ENCODE measurements around the gene HNRNPUL1.
"Not testable (repeated sequence)": the region's sequence is repeated elsewhere in the genome, so short reads cannot be mapped to it uniquely, and the experiment has no call there.

HNRNPUL1 gene

DNA sequence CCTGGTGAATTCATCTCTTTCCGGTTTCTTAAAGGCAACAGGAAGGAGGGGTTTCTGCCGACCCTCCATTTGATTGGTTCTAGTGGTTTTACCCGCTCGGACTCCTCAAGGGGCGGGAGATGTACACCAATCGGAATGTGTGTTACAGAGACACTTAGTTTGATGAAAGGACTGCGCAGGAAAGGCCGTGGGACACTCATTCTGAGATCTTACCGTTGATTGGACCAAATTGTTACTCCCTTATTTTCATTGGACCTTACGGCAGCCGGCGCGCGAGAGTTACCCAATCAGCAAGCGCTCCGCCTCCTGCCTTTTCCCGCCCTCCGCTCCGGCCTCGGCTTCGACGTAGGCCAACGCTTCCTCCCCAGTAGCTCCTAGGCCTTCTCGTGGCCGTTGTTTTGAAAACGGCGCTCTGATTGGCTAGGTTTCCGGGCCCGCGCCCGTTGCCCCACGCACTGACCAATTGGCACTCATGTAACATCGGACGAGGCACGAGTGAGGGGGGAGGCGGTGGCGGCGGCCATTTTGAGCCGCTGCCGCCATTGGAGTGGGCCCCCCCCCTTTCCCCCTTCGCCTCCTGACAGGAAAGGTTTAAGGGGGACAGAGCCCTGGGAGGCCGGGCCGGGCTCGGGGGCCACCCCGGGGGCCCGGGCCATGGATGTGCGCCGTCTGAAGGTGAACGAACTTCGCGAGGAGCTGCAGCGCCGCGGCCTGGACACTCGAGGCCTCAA is at the start of gene HNRNPUL1:
TSS of gene HNRNPUL1 (plus strand) at position 523 of the 731 bp plus-strand sequence. CDS start at position 655, 132 bp downstream.
- peak; percentile 100 for DNase-seq

DNA sequence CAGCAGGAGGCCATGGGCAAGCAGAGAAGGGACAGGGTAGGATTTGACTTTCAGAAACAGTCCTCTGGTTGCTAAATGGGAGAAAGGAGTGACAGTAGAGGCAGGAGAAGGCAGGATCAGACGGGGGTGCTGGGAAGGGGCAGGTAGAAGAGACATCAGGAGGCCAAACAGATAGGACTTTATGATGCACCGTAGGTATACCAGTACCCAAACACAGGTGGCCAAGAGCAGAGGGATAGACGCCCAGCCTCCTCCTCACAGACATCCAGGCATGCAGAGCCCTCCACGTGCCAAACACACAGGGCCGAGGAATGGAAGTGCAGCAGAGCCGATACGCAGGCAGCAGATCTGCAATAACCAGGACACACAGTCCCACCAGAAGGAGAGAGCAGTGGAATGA is 46.4 kb upstream of the HNRNPUL1 start:
- no peak for DNase-seq

DNA sequence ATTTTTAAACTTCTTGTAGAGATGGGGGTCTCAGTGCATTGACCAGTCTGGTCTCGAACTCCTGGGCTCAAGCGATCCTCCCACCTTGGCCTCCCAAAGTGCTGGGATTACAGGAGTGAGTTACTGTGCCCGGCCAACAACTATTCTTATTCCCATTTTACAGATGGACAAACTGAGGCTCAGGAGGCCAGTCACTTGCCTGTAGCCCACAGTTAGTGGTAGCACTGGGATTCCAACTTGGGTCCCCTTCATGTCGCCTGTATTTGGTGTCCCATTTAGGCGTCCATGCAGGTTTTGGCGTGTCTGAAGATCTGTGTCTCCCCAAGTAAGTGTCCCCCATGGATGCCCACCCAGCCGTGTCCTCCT is 45.9 kb upstream of the HNRNPUL1 start:
- no peak for DNase-seq

DNA sequence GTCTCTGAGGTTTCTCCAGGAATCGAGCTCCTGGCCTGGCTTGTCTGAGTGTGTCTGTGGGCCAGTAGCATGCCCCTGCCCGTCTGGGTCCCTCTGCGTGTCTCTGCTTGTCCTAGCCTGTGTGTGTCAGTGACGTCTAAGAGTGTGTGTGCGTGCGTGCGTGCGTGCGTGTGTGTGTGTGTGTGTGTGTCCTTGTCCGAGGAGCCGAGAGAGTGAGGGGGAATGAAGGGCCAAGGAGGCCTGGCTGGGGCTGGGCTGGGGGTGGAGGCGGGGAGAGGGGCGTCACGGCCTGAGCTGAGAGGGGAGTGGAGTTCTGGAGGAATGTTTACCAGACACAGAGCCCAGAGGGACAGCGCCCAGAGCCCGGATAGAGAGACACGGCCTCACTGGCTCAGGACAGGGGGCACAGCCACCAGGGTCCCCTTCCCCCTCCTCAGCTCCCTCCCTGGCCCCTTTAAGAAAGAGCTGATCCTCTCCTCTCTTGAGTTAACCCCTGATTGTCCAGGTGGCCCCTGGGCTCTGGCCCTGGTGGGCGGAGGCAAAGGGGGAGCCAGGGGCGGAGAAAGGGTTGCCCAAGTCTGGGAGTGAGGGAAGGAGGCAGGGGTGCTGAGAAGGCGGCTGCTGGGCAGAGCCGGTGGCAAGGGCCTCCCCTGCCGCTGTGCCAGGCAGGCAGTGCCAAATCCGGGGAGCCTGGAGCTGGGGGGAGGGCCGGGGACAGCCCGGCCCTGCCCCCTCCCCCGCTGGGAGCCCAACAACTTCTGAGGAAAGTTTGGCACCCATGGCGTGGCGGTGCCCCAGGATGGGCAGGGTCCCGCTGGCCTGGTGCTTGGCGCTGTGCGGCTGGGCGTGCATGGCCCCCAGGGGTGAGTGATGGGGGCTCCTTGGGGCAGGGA is 45.3 kb upstream of the HNRNPUL1 start, which contains the start of gene AXL:
TSS of gene AXL (plus strand) at position 609 of the 893 bp plus-strand sequence. CDS start at position 779, 170 bp downstream.
- DNase-seq, result no peak

DNA sequence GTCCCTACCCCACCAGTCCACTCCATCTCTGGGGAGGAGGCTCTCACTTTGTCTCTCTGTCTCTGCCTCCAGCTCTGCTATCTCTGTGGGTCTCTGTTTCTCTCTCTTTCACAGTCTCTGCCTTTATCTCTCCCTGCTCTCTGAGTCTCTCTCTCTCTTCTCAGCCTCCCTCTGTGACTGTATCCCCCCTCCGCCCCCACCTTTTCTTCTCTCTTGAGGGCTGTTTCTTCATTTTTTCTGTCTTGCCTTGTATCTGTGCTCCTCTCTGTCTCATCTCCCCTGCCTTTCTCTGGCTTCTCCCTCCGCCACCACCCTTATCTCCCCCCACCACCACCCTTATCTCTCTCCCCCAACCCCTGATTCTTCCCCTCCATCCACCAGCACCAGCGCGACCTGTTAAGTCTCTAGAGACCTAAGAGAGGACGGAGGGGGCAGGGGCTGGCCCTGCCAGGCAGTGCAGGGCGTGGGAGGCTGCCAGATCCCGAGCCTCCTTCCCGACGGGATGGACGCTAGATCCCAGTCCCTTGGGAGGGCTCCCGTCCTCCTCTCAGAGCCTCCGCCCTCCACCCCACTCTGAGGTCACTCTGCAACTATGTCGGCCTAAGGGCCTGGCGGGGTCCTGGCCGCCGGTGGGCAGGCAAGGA is 44.1 kb upstream of the HNRNPUL1 start:
- DNase-seq, result no peak

- DNase-seq, result no peak
These were observed 43.4 kb upstream of the HNRNPUL1 start for GRCh38 chr19:41220811-41221210.

- no peak for DNase-seq
These were observed 42.5 kb upstream of the HNRNPUL1 start for GRCh38 chr19:41221514-41222205.

DNA sequence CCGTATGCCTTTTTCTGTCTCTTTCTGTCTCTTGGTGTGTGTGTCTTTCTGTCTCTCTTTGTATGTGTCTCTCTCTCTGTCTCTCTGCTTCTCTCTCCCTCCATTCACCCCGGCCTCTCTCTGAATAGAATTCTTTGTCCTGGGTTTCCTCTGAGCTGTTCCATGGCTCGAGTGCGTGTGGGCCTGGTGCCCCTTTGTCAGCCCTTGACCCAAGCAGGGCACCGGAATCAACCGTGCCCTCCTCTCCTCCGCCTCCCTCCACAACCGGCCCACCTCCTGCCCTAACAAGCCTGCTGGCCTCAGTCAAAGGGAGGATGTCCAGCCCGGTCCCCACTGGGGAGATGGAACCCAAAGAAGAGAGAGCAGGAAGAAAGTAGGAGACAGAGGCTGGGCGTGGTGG is 41.9 kb upstream of the HNRNPUL1 start:
- DNase-seq, result no peak

GRCh38 chr19:41223431-41224234 is 40.5 kb upstream of the HNRNPUL1 start:
- DNase-seq, result no peak

- no peak for DNase-seq
These were observed 39.5 kb upstream of the HNRNPUL1 start for GRCh38 chr19:41224632-41225031.

DNA sequence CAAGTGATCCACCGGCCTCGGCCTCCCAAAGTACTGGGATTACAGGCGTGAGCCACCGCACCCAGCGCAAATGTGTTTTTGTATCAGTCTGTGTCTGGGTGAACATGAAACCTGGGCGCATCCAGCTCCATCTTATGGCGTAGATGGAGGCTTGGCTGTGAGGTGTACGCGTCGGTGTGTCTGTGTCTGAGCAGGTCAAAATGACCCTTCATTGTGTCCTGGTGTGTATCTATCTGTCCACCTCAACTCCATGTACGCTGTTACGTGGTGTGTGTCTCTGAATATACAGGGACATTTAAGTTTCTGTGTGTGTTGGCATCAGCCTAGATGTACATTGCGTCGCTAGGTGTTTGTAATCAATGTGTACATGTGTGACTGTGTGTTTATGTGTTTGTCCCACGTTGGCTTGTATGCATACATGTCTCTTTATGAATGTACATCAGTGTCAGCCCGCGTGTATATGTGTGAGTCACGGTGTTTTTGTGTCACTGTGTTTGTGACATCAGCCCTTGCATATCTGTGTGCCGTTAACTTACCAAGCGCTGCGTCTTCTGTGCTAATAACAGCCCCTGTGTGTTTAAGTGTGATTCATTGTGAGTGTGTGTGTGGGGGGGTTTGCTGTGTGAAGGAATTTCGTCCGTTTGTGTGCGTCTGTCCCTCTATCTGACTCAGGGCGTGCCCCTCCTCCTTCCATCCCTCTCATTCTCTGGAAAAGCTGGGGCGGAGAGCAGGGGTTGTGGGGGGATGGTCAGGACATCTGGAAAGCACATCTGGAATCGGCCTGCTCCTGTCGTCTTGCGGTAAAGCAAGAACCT is 38.7 kb upstream of the HNRNPUL1 start:
- no peak for DNase-seq

GRCh38 chr19:41226053-41226873 is 37.9 kb upstream of the HNRNPUL1 start:
- no peak for DNase-seq

DNA sequence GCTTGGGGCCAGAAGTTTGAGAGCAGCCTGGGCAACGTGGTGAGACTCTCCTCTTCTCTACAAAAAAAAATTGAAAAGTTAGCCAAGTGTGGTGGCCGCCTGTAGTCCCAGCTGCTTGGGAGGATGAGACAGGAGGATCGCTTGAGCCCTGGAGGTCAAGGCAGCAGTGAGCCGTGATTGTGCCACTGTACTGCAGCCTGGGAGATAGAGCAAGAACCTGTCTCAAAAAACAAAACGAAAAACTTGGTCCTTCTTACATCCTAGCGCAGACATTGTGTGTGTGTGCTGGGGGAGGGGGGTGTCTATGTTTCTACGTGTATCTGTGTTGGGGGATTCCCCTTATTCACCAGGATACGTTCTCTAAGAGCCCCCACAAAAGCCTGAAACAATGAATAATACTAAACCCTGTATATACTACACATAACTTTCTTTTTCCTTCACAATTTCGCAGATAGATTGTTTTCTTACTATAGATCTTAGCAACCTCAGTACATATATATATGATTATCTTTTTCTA is 37.2 kb upstream of the HNRNPUL1 start:
- no peak for DNase-seq

- no peak for DNase-seq
These were observed 35.7 kb upstream of the HNRNPUL1 start for GRCh38 chr19:41228486-41228885.

GRCh38 chr19:41229338-41229737 is 34.8 kb upstream of the HNRNPUL1 start:
- not testable (repeated sequence) for DNase-seq

DNA sequence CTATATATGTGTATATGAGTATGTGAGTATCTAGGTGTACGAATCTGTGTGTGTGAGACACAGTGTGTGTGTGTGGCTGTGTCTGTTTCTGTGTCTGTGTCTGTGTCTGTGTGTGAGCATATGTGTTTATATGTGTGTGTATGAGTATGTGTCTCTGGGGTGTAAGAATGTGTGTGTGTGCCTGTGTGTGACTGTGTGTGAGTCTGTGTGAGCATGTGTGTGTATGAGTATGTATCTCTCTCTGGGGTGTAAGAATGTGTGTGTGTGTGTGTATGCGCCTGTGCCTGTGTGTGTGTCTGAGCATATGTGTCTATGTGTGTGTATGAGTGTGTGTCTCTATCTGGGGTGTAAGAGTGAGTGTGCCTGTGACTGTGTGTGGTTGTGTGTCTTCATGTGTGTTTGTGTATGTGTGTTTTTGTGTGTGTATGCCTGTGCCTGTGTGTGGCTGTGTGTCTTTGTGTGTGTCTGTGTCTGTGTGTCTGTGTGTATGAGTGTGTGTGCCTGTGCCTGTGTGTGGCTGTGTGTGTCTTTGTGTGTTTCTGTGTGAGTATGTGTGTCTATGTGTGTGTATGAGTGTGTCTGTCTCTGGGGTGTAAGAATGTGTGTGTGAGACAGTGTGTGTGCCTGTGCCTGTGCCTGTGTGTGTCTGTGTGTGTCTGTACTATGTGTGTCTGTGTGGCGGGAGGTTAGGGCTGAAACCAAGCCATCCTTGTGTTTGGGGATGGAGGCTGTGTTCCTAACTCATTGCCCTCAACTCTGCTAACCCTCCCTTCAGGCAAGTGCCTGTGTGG is 33.9 kb upstream of the HNRNPUL1 start:
- no peak for DNase-seq

DNA sequence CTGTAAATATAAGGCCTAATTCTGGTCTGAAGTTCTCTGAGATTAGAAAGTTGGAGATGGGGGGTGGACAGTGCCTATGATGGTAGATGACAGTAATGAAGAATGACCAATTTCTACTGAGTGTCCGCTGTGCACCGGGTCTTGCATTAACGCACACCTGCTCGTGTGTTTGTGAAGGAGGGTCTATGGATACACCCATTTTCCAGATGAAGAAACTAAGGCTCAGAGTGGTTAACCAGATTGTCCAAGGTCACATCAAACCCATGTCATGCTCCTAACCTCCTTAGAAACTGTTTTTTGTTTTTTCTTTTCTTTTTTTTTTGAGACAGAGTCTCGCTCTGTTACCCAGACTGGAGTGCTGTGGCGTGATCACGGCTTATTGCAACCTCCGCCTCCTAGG is 31.5 kb upstream of the HNRNPUL1 start:
- no peak for DNase-seq

- peak; percentile 41 to 57 for DNase-seq
These were observed 30.4 kb upstream of the HNRNPUL1 start for GRCh38 chr19:41233748-41234240.

Data from Kasumi-1 (cell line).